HAP-1 (cell line): Measurements from ENCODE around the gene LSM5.
"Not testable (repeated sequence)": the region's sequence is repeated elsewhere in the genome, so short reads cannot be mapped to it uniquely, and the experiment has no call there.

ENCODE experiments used
- DNase-seq, 2 experiments: peaks; one replicate each; pipeline ENCODE4 v3.0.0-alpha.2; 2016 to 2020; ENCODE audit warnings: low spot score in 2 of 2
- H3K27me3 ChIP-seq: fragments of 250-450 bp; sonication (Bioruptor Pico); 2 replicates; pipeline ENCODE4 v1.5.1; 2020; ENCODE audit warnings: low read depth, mild to moderate bottlenecking, moderate library complexity
- H3K36me3 ChIP-seq: fragments of 250-450 bp; sonication (Bioruptor Pico); replicated peaks from 2 replicates; pipeline ENCODE4 v1.5.1; 2020; ENCODE audit warnings: mild to moderate bottlenecking
- H3K4me1 ChIP-seq: fragments of 250-450 bp; sonication (Bioruptor Pico); 2 replicates; pipeline ENCODE4 v1.5.1; 2020; ENCODE audit warnings: mild to moderate bottlenecking
- H3K4me3 ChIP-seq: fragments of 250-450 bp; sonication (Bioruptor Pico); 2 replicates; pipeline ENCODE4 v1.5.1; 2020; ENCODE audit warnings: mild to moderate bottlenecking, moderate library complexity
- H3K9me3 ChIP-seq: fragments of 250-450 bp; sonication (Bioruptor Pico); 2 replicates; pipeline ENCODE4 v1.5.1; 2020; ENCODE audit warnings: mild to moderate bottlenecking, moderate library complexity
- in situ Hi-C: fragments of 300-500 bp; cut with MboI; formaldehyde crosslinking; loops from 3 replicates; pipeline ENCODE4 v1.14.3; 2020; ENCODE audit warnings: low sequenced_read_pairs, inconsistent platforms, mixed read lengths

Gene LSM5

DNA sequence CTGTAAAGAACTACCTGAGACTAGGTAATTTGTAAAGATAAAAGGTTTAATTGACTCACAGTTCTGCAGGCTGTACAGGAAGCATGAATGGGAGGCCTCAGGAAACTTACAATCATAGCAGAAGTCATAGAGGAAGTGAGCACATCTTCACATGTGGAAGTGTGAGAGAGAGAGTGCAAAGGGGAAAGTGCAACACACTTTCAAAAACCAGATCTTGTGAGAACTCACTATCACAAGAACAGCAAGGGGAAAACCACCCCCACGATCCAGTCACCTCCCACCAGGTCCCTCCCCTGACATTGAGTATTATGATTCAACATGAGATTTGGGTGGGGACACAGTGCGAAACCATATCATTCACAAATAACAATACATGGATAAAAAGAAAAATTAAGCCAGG is 29.6 kb upstream of the LSM5 start:
- Histone ChIP-seq H3K4me3 (no peak overlapping the region), H3K27me3 (no peaks in the 10 kb centered on the region), H3K4me1 (no peaks in the 10 kb centered on the region), H3K36me3 (no peaks in the 10 kb centered on the region), H3K9me3 (peaks cover 21% of the 10 kb centered on the region)
- DNase-seq: no peak
- in situ Hi-C loops: no loop called here

DNA sequence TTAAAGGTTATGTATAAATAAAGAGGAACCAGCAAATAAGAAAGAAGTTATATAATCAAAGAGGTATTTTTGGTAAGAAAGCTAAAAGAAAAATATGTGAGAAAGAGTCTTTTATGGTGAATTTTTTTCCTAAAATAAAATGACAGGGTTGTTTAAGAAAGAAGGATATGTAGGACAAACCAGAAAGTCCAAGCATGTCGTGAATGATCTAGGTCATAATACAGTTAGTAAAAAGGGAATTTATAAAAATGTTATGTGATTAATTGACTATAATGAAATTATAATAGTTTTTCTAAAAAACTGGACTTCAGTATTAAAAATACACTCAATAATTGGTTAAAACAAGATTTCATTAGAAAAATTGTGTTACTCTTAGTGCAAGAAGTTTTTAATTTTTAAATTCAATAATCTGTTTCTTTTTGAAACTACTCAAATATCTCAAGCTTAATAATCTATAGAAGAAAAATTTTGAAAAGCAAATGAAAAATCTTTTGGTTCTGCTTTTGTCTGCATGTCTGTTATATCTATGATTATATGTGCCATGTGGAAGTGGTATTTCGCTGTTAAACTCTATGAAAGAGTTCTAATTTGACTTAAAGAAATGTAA is 28.5 kb upstream of the LSM5 start:
- in situ Hi-C loops: no loop called here
- Histone ChIP-seq H3K9me3 (peaks cover 22% of the 10 kb centered on the region), H3K4me3 (no peak overlapping the region), H3K4me1 (no peaks in the 10 kb centered on the region), H3K36me3 (no peaks in the 10 kb centered on the region), H3K27me3 (no peaks in the 10 kb centered on the region)
- peak; percentile 22 to 36 for DNase-seq

DNA sequence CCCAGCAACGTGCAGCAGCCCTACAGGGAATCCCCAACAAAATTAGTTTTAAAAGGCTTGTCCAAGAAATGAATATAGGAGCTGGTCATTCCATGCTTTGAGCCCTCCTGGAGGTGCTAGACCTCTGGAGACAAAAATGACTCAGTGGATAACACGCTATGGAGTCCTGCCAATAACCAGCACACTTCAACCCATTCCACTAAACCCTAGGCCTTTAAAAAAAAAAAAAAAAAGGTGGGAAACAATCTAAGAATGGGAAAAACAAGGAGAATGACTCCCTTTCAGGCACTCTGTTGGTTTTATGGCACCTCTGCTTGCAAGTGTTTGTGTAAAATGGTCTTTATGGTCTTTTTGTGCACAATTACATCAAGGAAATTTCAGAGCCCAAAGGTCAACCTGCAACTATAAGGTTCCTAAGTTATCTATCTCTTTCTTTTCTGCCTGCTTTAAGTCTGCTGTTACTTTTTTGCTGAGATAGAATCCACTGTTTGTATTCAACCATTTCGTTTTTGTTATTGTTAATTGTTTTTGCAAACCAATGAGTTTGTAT is 26.4 kb upstream of the LSM5 start:
- no peak overlapping the region for H3K4me3 ChIP-seq
- in situ Hi-C loops: no loop called here
- no peak for DNase-seq
- H3K4me1 ChIP-seq: no peaks in the 10 kb centered on the region; the same call in 1 of the 2 replicates
- peaks cover 24% of the 10 kb centered on the region for H3K9me3 ChIP-seq
- H3K27me3 ChIP-seq: no peaks in the 10 kb centered on the region
- no peaks in the 10 kb centered on the region for H3K36me3 ChIP-seq

DNA sequence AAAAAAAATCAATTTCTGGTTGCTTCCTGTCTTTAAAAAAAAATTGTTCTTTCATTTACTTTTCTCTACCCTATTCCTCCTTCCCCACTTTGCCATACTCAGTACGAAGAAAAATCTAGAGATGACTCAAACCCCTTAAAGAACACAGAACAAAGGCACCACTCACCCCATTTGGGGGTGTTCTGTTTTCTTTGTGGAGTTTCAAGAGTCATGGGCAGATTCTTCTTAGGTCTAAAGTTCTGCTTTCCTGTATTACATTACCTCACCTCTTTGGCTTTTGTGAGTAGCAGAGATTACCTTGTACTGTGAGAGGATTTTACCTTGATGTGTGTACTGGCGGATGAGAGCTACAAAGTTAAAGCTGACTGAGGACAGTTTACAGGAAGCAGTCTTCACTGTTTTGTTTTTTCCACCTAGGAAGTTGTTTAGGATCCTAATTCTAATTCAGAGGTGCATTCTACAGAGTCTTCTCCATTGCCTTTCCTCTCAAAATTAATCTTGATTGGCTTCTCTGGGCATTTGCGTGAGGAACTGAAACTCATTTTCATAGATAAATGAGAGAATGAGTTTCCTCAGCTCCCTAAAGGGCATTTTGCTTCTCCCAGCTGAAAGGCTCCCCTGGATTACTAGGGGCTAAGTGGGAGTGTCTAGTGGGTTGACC is 25.8 kb upstream of the LSM5 start:
- no peak overlapping the region for H3K4me3 ChIP-seq
- in situ Hi-C loops: no loop called here
- peaks cover 24% of the 10 kb centered on the region for H3K9me3 ChIP-seq
- no peaks in the 10 kb centered on the region for H3K27me3 ChIP-seq
- DNase-seq: no peak
- H3K4me1 ChIP-seq: no peaks in the 10 kb centered on the region; the same call in 1 of the 2 replicates
- H3K36me3 ChIP-seq: no peaks in the 10 kb centered on the region

DNA sequence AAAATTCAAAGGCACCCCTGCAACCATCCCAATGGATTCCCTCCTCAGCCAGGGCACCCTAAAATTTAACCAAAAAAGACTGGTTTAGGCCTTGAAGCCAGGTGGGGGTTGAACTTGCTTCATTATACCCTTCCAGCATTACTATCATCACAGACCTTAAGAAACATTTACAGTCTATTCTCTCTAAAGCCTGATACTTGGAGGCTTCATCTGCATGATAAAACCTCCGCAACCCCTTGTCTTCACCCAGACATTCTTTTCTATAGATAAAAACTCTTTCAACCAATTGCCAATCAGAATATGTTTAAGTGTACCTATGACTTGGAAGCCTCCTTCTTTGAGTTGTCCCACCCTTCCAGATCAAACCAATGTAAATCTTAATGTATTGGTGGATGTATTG is 23.0 kb upstream of the LSM5 start:
- peaks cover 6% of the 10 kb centered on the region; the same call in 1 of the 2 replicates for H3K9me3 ChIP-seq
- no peaks in the 10 kb centered on the region for H3K36me3 ChIP-seq
- no peaks in the 10 kb centered on the region; the same call in 1 of the 2 replicates for H3K4me1 ChIP-seq
- in situ Hi-C loops: no loop called here
- H3K27me3 ChIP-seq: no peaks in the 10 kb centered on the region
- no peak overlapping the region for H3K4me3 ChIP-seq
- DNase-seq: no peak

DNA sequence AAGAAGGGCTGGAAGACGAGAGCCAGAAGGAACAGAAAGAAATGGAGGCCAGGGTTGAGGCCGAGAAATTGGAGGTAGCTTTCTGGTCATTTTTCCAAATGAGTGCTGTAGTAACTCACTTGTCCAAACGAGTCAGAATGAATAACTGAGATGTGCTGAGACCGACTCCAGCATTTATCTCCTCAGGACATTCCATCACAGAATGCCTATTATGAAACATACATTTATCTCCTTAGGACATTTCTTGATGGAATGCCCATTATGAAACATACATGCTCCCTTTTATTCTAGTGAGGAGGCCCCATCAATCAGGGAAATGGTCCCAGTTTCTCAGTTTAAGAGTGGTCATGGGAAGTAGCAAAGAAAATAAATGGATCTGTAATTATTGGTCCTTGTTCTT is 21.6 kb upstream of the LSM5 start:
- DNase-seq: no peak
- Histone ChIP-seq H3K36me3 (no peaks in the 10 kb centered on the region), H3K27me3 (no peaks in the 10 kb centered on the region)

DNA sequence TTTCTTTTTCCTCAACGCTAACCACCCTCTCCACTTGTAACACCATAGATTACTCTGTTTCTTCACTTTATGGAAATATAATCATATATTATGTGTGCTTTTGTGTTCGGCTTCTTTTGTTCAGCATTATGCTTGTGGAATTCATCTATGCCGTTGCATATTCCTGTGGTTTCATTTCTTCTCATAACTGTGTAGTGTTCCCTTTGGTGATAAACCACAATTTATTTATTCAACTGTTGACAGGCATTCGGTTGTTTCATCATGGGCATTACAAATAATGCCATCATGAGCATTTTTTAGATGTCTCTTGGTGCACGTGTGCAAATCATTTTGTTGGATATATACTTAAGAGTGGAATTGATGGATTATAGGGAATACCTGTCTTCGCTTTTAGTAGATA is 17.2 kb upstream of the LSM5 start:
- no peaks in the 10 kb centered on the region; the same call in 1 of the 2 replicates for H3K4me1 ChIP-seq
- in situ Hi-C loops: no loop called here
- no peak overlapping the region for H3K4me3 ChIP-seq
- DNase-seq: no peak
- H3K36me3 ChIP-seq: no peaks in the 10 kb centered on the region
- H3K9me3 ChIP-seq: peaks cover 2% of the 10 kb centered on the region; the same call in 1 of the 2 replicates
- H3K27me3 ChIP-seq: no peaks in the 10 kb centered on the region

More for the DNA sequence above, 21.6 kb upstream of the LSM5 start:
- H3K4me3 ChIP-seq: no peak overlapping the region
- in situ Hi-C loops: no loop called here
- peaks cover 6% of the 10 kb centered on the region; the same call in 1 of the 2 replicates for H3K9me3 ChIP-seq
- no peaks in the 10 kb centered on the region; the same call in 1 of the 2 replicates for H3K4me1 ChIP-seq

DNA sequence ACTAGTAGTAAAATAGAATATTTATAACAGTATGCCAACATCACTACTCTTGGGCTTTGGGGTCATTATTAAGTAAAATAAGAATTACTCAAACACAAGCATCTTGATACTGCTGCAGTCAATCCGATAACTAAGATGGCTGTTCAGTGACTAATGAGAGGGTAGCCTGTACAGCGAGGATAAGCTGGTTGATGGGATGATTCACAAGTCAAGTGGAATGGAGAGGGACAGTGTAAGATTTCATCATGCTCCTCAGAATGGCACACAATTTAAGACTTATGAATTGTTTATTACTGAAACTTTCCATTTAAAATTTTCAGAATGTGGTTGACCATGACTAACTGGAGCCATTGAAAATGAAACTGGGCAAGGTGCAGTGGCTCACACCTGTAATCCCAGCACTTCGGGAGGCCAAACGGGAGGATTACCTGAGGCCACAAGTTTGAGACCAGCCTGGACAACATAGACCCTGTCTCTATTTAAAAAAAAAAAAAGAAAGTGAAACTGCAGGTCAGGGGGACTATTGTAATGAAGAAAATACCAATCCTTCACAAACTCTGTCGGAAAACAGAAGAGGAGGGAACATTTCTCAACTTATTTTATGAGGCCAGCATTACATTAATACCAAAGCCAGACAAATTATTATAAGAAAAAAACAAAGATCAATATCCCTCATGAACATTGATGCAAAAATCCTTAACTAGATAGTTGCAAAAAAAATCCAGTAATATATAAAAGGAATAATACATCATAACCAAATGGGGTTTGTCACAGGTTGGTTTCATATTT is 16.3 kb upstream of the LSM5 start:
- DNase-seq: no peak
- Histone ChIP-seq H3K4me3 (no peak overlapping the region), H3K4me1 (peaks cover 6% of the 10 kb centered on the region), H3K27me3 (no peaks in the 10 kb centered on the region), H3K36me3 (no peaks in the 10 kb centered on the region), H3K9me3 (no peaks in the 10 kb centered on the region; the same call in 1 of the 2 replicates)
- in situ Hi-C loops: no loop called here

DNA sequence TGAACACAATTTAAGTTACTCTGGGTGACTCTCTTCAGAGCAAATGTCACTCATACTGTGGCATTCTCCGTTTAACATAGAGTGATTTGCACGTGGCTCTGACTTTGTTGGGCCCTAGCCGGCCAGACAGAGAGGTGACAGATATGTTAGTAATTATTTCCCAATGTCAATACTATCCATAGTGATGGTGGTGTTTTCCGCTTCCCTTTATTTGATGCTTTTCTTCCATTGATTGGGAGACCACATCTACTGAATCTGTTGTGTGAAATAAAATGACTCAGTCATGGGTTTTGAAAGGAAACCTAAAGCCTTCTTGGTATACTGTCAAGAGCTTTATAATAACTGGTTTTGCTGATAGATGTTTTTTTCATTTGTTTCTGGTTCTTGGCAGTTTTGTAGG is 12.5 kb upstream of the LSM5 start:
- DNase-seq: no peak
- Histone ChIP-seq H3K4me1 (peaks cover 19% of the 10 kb centered on the region), H3K27me3 (no peaks in the 10 kb centered on the region), H3K9me3 (no peaks in the 10 kb centered on the region; the same call in 1 of the 2 replicates), H3K36me3 (no peaks in the 10 kb centered on the region), H3K4me3 (no peak overlapping the region)
- in situ Hi-C loops: no loop called here

DNA sequence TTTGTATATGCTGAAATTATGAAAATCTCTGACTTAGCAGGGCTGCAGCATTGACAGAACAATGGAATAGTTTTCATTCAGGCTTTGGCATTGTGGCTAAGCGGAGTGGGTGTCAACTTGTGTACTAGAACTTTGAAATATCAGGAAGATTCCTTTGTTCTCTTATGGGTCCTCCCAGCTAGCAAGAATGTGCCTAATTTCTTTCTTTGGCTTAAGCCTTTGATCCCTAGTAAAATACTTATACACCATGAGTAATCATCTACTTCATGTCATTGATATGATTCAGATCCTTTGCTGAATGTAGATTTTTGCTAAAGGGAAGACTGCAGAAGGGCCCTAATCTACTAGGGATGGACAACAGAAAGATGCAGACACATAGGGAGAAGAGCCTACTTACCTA is 11.3 kb upstream of the LSM5 start:
- Histone ChIP-seq H3K4me1 (peaks cover 22% of the 10 kb centered on the region), H3K36me3 (no peaks in the 10 kb centered on the region), H3K4me3 (no peak overlapping the region), H3K9me3 (no peaks in the 10 kb centered on the region; the same call in 1 of the 2 replicates), H3K27me3 (no peaks in the 10 kb centered on the region)
- in situ Hi-C loops: no loop called here
- peak; percentile 46 to 76 for DNase-seq

DNA sequence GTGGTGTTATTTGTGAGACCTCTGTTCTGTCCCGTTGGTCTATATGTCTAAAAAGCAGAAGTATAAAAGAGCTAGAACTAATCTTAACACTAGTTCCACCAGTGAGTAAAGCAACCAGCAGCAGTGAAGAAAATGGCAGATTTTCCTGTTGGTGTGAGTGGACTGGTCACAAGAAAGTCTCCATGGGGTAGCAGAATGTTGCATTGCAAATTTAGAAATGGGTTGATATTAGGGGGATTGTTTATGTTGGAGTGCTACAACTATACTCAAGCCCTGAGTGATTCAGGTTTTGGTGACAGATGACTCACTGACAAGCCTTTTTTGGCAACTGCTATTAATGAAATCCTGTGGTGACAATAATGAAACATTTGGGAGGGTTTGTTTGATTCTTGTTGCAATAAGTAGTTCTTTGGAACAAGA is 10.8 kb upstream of the LSM5 start:
- Histone ChIP-seq H3K4me1 (peaks cover 22% of the 10 kb centered on the region), H3K9me3 (no peaks in the 10 kb centered on the region; the same call in 1 of the 2 replicates), H3K36me3 (no peaks in the 10 kb centered on the region), H3K27me3 (no peaks in the 10 kb centered on the region), H3K4me3 (no peak overlapping the region)
- in situ Hi-C loops: no loop called here
- DNase-seq: no peak

DNA sequence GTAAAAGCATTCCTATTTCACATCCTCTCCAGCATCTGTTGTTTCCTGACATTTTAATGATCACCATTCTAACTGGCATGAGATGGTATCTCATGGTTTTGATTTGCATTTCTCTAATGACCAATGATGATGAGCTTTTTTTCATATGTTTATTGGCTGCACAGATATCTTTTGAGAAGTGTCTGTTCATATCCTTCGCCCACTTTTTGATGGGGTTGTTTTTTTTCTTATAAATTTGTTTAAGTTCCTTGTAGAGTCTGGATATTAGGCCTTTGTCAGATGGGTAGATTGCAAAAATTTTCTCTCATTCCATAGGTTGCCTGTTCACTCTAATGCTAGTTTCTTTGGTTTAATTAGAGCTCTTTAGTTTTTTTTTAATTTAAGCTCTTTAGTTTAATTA is 10.0 kb upstream of the LSM5 start:
- in situ Hi-C loops, DNase-seq, H3K27me3 ChIP-seq, H3K4me3 ChIP-seq, H3K9me3 ChIP-seq, H3K36me3 ChIP-seq: not testable (repeated sequence)
- peaks cover 22% of the 10 kb centered on the region for H3K4me1 ChIP-seq

DNA sequence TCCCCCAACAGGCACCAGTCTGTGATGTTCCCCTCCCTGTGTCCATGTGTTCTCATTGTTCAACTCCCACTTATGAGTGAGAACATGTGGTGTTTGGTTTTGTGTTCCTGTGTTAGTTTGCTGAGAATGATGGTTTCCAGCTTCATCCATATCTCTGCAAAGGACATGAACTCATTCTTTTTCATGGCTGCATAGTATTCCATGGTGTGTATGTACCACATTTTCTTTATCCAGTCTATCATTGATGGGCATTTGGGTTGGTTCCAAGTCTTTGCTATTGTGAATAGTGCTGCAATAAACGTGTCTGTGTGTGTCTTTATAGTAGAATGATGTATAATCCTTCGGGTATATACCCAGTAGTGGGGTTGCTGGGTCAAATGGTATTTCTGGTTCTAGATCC is 9.6 kb upstream of the LSM5 start:
- H3K4me3 ChIP-seq, DNase-seq, H3K9me3 ChIP-seq, H3K36me3 ChIP-seq, in situ Hi-C loops, H3K27me3 ChIP-seq: not testable (repeated sequence)
- peaks cover 22% of the 10 kb centered on the region for H3K4me1 ChIP-seq
